Stimulated activated CD4-positive, alpha-beta T cell treated with anti-CD3 and anti-CD28 coated beads, TNF-alpha, amount 100 ng/mL, for 4 hours (primary cell): Measurements from ENCODE around the gene SPRED2.
"Not testable (repeated sequence)": the region's sequence is repeated elsewhere in the genome, so short reads cannot be mapped to it uniquely, and the experiment has no call there.

Experiments
- DNase-seq, 3 experiments: peaks; one replicate each; pipeline ENCODE4 v3.0.0-alpha.2; 2020; ENCODE audit warnings: low read depth in 3 of 3

SPRED2 gene

DNA sequence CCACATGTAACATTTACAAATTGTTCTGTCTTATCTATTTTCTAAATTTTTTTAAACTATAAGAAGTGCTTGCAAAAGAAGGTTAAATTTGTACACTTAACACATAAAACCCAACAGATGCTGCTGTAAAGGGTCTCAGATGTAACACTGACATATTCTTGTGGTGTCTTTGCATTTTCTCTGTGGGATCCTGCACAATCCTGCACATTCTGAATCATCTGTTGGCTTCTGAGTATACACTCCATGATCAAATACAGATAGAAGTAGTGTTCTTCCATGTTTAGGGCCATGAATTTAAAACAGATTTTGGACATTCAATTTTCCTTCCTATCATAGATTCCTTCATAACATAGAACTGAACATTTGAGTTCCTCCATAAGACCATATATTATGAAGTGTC, 89.0 kb downstream of the SPRED2 start:
- no peak for DNase-seq

DNA sequence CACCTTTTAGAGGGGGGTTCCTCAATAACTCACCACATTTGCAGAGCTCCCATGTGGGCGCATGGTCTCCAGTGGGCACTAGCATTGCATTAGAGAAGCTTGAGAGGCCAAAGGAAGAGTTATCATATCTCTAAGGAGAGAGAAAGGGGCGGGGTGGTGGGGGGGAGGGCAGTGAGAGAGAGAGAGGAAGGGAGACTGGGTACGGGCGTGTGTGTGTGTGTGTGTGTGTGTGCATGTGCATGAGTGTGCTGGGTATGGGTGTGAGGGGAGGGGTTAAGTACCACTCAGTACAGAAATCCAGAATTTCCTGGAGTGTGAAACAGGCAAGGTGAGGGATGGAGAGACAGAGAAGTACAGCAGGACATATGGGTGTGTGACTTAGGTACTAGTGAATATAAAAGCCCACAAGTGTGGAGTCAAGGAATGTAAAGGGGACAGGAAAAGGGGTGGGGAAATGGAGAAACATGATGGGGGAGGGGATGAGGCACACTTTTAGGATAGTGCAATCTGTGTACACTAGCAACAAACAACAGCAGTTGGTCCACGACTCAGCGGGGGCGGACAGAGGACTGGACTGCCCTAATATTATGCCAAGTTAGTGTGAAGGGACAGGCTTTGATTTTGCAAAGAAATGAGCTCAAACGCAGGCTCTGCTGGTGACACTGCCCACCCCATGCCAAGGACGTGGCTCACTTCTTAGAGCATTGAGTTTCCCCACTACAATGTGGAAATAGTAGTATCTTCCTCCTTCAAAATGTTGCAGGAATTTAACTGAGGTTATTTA, 91.3 kb downstream of the SPRED2 start:
- no peak for DNase-seq

DNA sequence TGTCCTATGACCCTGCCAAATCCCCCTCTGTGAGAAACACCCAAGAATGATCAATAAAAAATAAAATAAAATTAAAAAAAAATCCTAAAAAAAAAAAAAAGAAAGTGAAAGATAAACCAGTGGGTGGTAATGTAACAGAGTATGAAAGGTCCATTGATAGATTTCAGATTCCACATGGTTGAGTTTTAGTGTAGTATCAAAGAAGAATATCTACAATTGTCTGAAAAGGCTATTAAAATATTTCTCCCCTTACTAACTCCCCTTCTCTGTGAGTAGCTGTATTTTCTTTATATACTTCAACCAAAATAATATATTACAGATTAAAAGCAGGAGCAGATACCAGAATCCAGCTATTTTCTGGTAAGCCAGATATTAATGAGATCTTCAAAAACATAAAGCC, 92.8 kb downstream of the SPRED2 start:
- no peak for DNase-seq

DNA sequence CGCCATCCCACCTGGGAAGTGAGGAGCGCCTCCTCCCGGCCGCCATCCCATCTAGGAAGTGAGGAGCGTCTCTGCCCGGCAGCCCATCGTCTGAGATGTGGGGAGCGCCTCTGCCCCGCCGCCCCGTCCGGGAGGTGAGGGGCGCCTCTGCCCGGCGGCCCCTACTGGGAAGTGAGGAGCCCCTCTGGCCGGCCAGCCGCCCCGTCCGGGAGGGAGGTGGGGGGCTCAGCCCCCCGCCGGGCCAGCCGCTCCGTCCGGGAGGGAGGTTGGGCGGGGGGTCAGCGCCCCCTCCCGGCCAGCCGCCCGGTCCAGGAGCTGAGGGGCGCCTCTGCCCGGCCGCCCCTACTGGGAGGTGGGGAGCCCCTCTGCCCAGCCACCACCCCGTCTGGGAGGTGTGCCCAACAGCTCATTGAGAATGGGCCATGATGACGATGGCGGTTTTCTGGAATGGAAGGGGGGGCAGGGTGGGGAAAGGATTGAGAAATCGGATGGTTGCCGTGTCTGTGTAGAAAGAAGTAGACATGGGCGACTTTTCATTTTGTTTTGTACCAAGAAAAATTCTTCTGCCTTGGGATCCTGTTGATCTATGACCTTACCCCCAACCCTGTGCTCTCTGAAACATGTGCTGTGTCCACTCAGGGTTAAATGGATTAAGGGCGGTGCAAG, 93.4 kb downstream of the SPRED2 start:
- not testable (repeated sequence) for DNase-seq

- not testable (repeated sequence) for DNase-seq
Observed at GRCh38 chr2:65337915-65338314, 94.5 kb downstream of the SPRED2 start.

- DNase-seq, result no peak
Observed at GRCh38 chr2:65334714-65335113, 97.7 kb downstream of the SPRED2 start.

DNA sequence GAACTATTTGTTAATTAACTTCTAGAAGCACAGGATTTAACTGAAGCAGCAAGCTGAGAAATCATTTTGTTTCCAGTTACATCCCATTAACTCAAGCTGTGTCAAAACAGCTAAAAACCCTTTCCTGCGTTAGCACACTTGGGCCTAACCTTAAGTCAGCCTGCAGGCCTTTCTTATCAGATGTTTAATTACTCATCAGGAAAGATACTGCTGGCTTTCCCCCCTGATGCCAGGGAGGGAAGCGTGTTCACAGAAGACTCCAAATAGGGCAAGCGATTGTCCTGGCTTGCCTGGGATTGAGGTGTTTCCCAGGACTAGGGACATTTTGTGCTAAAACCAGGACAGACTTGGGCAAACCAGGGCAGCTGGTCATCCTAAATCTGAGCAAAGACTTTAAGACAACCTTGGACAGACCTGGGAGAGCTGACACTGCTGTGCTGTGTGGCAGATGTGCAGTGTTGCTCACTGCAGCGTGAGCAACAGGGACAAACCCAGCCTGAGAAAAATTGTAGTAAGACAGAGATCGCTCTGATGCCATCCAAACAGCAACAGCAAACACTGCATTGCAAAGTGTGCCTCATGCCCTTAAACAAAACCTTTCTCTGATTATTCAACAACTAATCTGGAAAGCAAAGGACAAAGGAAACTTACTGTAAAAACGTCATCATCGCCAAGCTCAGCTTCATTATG, 100.9 kb downstream of the SPRED2 start:
- no peak for DNase-seq

DNA sequence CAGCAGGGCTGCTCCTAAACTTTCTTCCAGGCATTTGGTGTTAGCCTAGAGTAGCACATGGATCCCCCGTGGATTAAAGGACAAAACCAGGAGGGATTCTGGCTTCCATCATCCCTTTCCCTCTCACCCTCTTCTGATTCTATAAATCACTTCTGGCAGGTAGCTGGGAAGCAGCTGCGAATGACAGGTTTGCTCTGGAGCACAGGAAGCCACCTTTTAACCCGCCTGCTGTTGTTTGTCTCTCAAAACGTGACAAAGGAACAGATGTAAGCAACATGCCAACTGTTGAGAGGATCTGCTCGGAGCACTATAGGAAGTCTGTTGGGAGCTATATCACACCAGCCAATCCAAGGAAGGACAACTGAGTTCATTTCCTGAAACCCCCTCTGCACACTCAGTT, 102.9 kb downstream of the SPRED2 start:
- DNase-seq, result no peak

- DNase-seq, result no peak
Observed at GRCh38 chr2:65326276-65326675, 106.1 kb downstream of the SPRED2 start.

GRCh38 chr2:65325066-65325465, 107.3 kb downstream of the SPRED2 start:
- no peak for DNase-seq

GRCh38 chr2:65320946-65321345, 111.5 kb downstream of the SPRED2 start:
- DNase-seq, result no peak

GRCh38 chr2:65320042-65320725, 112.2 kb downstream of the SPRED2 start:
- no peak for DNase-seq

GRCh38 chr2:65319674-65320041, 112.7 kb downstream of the SPRED2 start:
- no peak for DNase-seq

GRCh38 chr2:65319072-65319673, 113.2 kb downstream of the SPRED2 start:
- no peak for DNase-seq

- no peak for DNase-seq
Observed at GRCh38 chr2:65317841-65318240, 114.6 kb downstream of the SPRED2 start.

DNA sequence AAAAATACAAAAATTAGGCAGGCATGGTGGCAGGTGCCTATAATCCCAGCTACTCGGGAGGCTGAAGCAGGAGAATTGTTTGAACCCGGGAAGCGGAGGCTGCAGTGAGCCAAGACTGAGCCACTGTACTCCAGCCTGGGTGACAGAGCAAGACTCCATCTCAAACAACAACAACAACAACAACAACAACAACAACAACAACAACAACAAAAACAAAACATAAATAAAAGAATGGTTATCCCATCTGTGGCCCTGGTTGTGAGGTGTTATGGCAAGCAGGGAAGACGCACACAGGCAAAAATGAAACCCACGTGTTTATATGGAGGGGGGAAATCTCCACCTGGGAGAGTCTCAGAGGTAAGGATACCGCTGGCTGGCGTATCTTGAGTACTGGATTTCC, 115.0 kb downstream of the SPRED2 start:
- not testable (repeated sequence) for DNase-seq

DNA sequence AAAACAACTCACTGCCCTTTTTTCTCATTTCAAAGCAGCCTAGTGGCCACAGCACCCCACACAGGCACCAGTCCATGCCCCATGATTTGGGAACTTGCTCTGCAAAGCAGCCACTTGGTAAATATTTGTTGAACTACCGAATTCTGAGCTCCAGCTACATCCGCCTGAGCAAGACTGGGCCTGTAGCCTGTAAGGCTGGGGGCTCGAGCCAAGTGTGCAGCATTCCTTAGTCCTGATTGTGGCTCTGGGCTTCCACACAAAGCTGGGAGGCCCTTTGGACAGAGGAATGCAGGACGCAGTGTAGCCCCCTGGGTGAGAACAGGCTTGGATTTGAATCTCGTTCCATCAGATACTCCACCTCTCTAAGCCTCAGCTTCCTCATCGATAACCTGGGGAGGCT, 116.3 kb downstream of the SPRED2 start:
- no peak for DNase-seq

DNA sequence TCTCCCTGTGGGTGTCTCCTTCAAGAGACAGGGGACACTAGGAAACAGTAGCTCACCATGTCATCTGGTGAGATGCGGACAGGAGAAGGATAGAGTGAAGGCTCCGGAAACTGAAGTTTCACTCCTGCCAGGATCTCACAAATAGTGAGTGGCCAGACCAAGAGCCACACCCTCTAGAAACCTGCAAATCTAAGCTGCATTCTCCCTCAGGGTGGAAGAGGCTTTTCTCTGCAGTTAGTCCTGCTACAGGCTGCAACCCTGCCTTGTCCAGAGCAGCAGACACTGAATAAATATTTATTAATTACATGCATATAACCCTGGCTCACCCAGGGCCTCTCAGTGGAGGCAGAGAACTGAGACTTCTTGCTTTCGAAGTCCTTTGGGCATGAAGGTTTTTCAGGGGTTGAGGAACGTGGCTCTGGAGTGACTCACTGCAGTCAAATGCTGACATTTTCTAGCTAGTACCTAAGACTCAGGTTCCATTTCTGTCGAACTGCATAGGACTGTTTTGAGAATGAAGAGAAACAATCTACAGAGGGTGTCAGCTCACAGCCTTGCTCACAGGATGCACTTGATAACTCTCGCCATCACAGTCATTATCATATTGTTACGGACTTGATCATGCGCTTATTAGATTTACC, 117.5 kb downstream of the SPRED2 start:
- DNase-seq, result no peak

GRCh38 chr2:65313954-65314256, 118.5 kb downstream of the SPRED2 start:
- DNase-seq, result no peak

GRCh38 chr2:65313126-65313953, 119.1 kb downstream of the SPRED2 start:
- DNase-seq, result no peak

GRCh38 chr2:65311596-65311995, 120.8 kb downstream of the SPRED2 start:
- DNase-seq, result no peak
